Activated CD4-positive, alpha-beta T cell treated with anti-CD3 and anti-CD28 coated beads, Interleukin-2, amount 10 ng/mL, durations not matched to agents 7 days and 5 days (primary cell): ENCODE results near the gene RANBP2. TPM values are rescaled to one million over a fixed set of nuclear protein-coding genes. Genes with fewer than 3 reads are reported as not detected.

Experiments used
- CTCF ChIA-PET: fragments of 350-600 bp; sonication (Branson Sonifier 250); formaldehyde crosslinking; loops from one replicate; lab custom pipeline; 2021; ENCODE audit warnings: antibody characterized with exemption; lab: Charles Lee
- POLR2A ChIA-PET: fragments of 350-600 bp; sonication (Branson Sonifier 250); formaldehyde crosslinking; loops from one replicate; lab custom pipeline; 2021; ENCODE audit warnings: antibody characterized with exemption; lab: Charles Lee
- DNase-seq: peaks from one replicate; pipeline ENCODE4 v3.0.0-alpha.2; 2020
- H3K27ac Mint-ChIP-seq: one replicate; pipeline ENCODE4 v1.8.0; 2021; ENCODE audit warnings: mild to moderate bottlenecking, moderate library complexity, mixed read lengths
- H3K27me3 Mint-ChIP-seq: one replicate; pipeline ENCODE4 v1.8.0; 2021; ENCODE audit warnings: mixed read lengths
- H3K36me3 Mint-ChIP-seq: one replicate; pipeline ENCODE4 v1.8.0; 2021; ENCODE audit warnings: low read depth, mixed read lengths
- H3K4me1 Mint-ChIP-seq: one replicate; pipeline ENCODE4 v1.8.0; 2021; ENCODE audit warnings: mixed read lengths
- H3K4me3 Mint-ChIP-seq: one replicate; pipeline ENCODE4 v1.8.0; 2021; ENCODE audit warnings: mild to moderate bottlenecking, moderate library complexity, mixed read lengths
- H3K9me3 Mint-ChIP-seq: one replicate; pipeline ENCODE4 v1.8.0; 2021; ENCODE audit warnings: mixed read lengths
- total RNA-seq, 2 experiments: library from RNA; stranded (reverse); gene quantifications; one replicate each; pipeline ENCODE4 v1.2.3, GENCODE V29; 2021

Gene RANBP2
- total RNA-seq, 2 experiments from 2014 or later, result 46.9 to 52.0 TPM

DNA sequence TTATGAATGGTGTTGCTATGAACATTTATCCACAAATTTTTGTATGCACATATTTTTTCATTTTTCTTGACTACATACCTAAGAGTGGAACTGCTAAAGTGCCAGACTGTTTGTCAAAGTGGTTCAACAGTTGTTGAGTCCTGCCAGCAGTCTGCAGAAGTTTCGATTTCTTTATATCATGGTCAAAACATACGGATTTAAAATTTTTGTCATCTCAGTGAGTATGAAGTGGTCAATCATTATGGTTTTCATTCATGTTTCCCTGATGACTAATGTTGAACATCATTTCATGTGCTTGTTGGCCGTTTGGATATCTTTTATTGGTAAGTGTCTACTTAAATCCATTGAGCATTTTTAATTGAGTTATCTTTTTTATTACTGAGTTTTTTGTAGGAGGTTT is 106.5 kb downstream of the RANBP2 start:
- H3K36me3 Mint-ChIP-seq, result peaks cover 20% of the 10 kb centered on the region
- no peak for DNase-seq
- H3K27ac Mint-ChIP-seq, result no peak overlapping the region
- H3K9me3 Mint-ChIP-seq, result peaks cover 2% of the 10 kb centered on the region
- ChIA-PET POLR2A (no interaction called here), CTCF (no interaction called here)
- H3K27me3 Mint-ChIP-seq, result no peaks in the 10 kb centered on the region
- no peak overlapping the region for H3K4me3 Mint-ChIP-seq
- H3K4me1 Mint-ChIP-seq, result no peaks in the 10 kb centered on the region

DNA sequence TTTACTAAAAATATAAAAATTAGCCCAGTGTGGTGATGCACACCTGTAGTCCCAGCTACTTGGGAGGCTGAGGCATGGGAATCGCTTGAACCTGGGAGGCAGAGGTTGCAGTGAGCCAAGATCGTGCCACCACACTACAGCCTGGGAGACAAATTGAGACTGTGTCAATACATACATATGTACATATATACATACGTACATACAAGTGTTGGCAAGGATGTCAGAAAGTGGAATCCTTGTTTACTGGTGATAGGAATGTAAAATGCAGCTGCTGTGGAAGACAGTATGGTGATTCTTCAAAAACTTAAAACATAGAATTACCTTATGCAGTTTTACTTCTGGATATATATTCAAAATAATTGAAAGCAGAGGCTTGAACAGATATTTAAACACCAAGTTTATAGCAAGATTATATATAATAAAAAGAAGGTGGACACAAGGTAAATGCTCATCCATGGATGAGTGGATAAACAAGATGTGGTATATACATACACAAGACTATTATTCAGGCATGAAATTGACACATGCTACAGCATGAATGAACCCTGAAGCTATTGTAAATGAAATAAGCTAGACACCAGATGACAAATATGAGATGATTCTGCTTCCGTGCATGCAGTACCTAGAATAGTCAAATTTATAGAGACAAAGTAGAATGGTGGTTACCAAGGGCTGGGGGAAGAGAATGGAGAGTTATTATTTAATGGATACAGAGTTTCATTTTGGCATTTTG is 110.5 kb downstream of the RANBP2 start:
- POLR2A ChIA-PET, result no interaction called here
- H3K27me3 Mint-ChIP-seq, result no peaks in the 10 kb centered on the region
- no peak overlapping the region for H3K4me3 Mint-ChIP-seq
- H3K27ac Mint-ChIP-seq, result no peak overlapping the region
- H3K9me3 Mint-ChIP-seq, result peaks cover 2% of the 10 kb centered on the region
- H3K36me3 Mint-ChIP-seq, result peaks cover 14% of the 10 kb centered on the region
- CTCF ChIA-PET, result interaction anchor here (1.4 kb wide), 1 partner anchor 34 kb away, joined by 3 read pairs; no protein-coding TSS in a partner anchor
- DNase-seq, result no peak
- H3K4me1 Mint-ChIP-seq, result peaks cover 16% of the 10 kb centered on the region

DNA sequence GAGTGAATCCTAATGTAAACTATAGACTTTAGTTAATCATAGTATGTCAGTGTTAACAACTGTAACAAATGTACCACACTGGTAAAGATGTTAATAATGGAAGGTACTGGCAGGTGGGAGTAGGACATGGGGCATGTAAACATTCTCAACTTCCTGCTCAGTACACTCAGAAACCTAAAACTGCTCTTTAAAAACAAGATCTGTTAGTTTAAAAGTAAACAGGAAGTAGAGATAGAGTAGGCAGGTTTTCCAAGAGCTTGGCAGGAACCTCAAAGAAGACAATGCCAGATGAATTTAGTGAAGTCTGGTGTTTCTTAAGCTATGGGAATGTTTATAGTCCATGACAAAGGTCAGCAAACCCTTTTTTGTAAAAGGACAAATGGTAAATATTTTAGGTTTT is 113.9 kb downstream of the RANBP2 start:
- no peak overlapping the region for H3K4me3 Mint-ChIP-seq
- CTCF ChIA-PET, result interaction anchor here (0.6 kb wide), 1 partner anchor 1115 kb away, joined by 3 read pairs; no protein-coding TSS in a partner anchor
- no peaks in the 10 kb centered on the region for H3K27me3 Mint-ChIP-seq
- H3K27ac Mint-ChIP-seq, result peak overlapping the region; percentile 76
- peaks cover 12% of the 10 kb centered on the region for H3K9me3 Mint-ChIP-seq
- POLR2A ChIA-PET, result no interaction called here
- DNase-seq, result no peak
- H3K4me1 Mint-ChIP-seq, result peaks cover 17% of the 10 kb centered on the region
- peaks cover 19% of the 10 kb centered on the region for H3K36me3 Mint-ChIP-seq

DNA sequence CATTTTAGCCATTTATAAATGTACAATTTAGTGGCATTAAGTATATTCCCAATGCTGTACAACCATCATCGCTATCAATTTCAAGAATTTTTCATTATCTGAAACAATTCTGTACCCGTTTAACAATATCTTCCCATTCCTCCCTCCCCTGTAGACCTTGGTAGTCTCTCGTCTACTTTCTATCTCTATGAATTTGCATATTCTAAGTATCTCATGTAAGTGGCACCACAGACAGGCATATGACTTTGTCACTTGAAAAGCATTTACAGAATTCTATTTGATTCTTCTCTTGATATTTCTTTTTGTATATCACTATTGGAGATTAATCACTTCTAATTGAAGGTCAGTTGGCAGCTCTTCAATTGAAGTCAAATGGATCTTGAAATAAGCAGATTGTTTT is 115.3 kb downstream of the RANBP2 start:
- no peak for DNase-seq
- H3K4me1 Mint-ChIP-seq, result peaks cover 17% of the 10 kb centered on the region
- peaks cover 22% of the 10 kb centered on the region for H3K36me3 Mint-ChIP-seq
- CTCF ChIA-PET, result interaction anchor here (0.8 to 1.3 kb wide), 3 partner anchors 10 to 16 kb away, joined by 3 read pairs; no protein-coding TSS in a partner anchor
- no peak overlapping the region for H3K27ac Mint-ChIP-seq
- no peak overlapping the region for H3K4me3 Mint-ChIP-seq
- POLR2A ChIA-PET, result no interaction called here
- peaks cover 16% of the 10 kb centered on the region for H3K9me3 Mint-ChIP-seq
- H3K27me3 Mint-ChIP-seq, result no peaks in the 10 kb centered on the region

DNA sequence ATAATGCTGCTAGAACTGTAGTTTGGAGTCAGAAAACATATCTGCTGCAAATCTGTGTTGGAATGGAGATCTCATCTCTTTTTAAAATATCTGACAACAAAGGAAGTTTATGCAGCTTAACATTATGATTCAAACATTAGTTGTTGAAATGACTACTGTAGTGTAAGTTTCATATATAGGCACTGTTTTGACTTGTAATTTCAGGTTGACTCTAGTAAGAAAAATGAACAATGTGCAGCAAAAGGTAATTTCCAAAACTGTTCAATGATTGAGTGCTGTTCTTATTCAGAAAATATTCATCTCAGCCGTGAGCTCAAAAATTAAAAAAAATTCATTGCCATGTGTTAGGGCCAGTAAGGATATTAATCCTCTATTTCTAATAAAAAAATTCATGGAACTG is 115.8 kb downstream of the RANBP2 start:
- Mint-ChIP-seq H3K36me3 (peaks cover 24% of the 10 kb centered on the region), H3K27ac (no peak overlapping the region), H3K9me3 (peaks cover 16% of the 10 kb centered on the region), H3K27me3 (no peaks in the 10 kb centered on the region), H3K4me1 (peaks cover 17% of the 10 kb centered on the region), H3K4me3 (no peak overlapping the region)
- ChIA-PET POLR2A (no interaction called here), CTCF (interaction anchor here (1.2 to 1.3 kb wide), 2 partner anchors 12 to 16 kb away, joined by 3 read pairs; no protein-coding TSS in a partner anchor)
- no peak for DNase-seq

Other genes with a start within 250 kb of the RANBP2 start
- 10 to 100 TPM; 57.2 to 63.2 TPM for gene LIMS1, start 185.0 kb upstream of the RANBP2 start, total RNA-seq
- gene CCDC138, start 67.3 kb downstream of the RANBP2 start, total RNA-seq, result 10 to 100 TPM; 12.1 to 12.8 TPM